Activated CD8-positive, alpha-beta T cell treated with anti-CD3 and anti-CD28 coated beads for 36 hours (primary cell): ENCODE data around the gene NDRG2. TPM values are rescaled to one million over a fixed set of nuclear protein-coding genes. Genes with fewer than 3 reads are reported as not detected.

Source experiments
- ATAC-seq: fragments of 200-7000 bp; cut with Tn5 transposase; one replicate; pipeline ENCODE4 v1.10.0; 2021; ENCODE audit warnings: mild to moderate bottlenecking, moderate library complexity
- CTCF ChIA-PET: fragments of 350-600 bp; sonication (Branson Sonifier 250); formaldehyde crosslinking; loops from one replicate; lab custom pipeline; 2021; ENCODE audit warnings: antibody characterized with exemption; lab: Charles Lee
- POLR2A ChIA-PET: fragments of 350-600 bp; sonication (Branson Sonifier 250); formaldehyde crosslinking; loops from one replicate; lab custom pipeline; 2021; ENCODE audit warnings: antibody characterized with exemption; lab: Charles Lee
- DNase-seq: peaks from one replicate; pipeline ENCODE4 v3.0.0-alpha.2; 2020
- H3K27ac Mint-ChIP-seq: one replicate; pipeline ENCODE4 v1.8.0; 2021; ENCODE audit warnings: mild to moderate bottlenecking, mixed read lengths
- H3K27me3 Mint-ChIP-seq: one replicate; pipeline ENCODE4 v1.8.0; 2021; ENCODE audit warnings: mixed read lengths
- H3K36me3 Mint-ChIP-seq: one replicate; pipeline ENCODE4 v1.8.0; 2021; ENCODE audit warnings: low read depth, mixed read lengths
- H3K4me1 Mint-ChIP-seq: one replicate; pipeline ENCODE4 v1.8.0; 2021; ENCODE audit warnings: low read depth, mixed read lengths
- H3K4me3 Mint-ChIP-seq: one replicate; pipeline ENCODE4 v1.8.0; 2021; ENCODE audit warnings: mild to moderate bottlenecking, moderate library complexity, mixed read lengths
- H3K9me3 Mint-ChIP-seq: one replicate; pipeline ENCODE4 v1.8.0; 2021; ENCODE audit warnings: mixed read lengths
- intact Hi-C: fragments of 100-400 bp; cut with micrococcal nuclease; formaldehyde crosslinking; loops from one replicate; pipeline ENCODE4 v1.10.0; 2022
- total RNA-seq, 2 experiments: library from RNA; stranded (reverse); gene quantifications; one replicate each; pipeline ENCODE4 v1.2.3, GENCODE V29; 2021
- TF ChIP-seq, protein P1 (sequence below): fragments of 200-600 bp; IDR thresholded peaks from one replicate; pipeline ENCODE4 v1.8.0; 2022; ENCODE audit warnings: antibody characterized with exemption, mild to moderate bottlenecking

The NDRG2 gene
- total RNA-seq, 2 experiments from 2014 or later = 4.3 to 5.3 TPM

DNA sequence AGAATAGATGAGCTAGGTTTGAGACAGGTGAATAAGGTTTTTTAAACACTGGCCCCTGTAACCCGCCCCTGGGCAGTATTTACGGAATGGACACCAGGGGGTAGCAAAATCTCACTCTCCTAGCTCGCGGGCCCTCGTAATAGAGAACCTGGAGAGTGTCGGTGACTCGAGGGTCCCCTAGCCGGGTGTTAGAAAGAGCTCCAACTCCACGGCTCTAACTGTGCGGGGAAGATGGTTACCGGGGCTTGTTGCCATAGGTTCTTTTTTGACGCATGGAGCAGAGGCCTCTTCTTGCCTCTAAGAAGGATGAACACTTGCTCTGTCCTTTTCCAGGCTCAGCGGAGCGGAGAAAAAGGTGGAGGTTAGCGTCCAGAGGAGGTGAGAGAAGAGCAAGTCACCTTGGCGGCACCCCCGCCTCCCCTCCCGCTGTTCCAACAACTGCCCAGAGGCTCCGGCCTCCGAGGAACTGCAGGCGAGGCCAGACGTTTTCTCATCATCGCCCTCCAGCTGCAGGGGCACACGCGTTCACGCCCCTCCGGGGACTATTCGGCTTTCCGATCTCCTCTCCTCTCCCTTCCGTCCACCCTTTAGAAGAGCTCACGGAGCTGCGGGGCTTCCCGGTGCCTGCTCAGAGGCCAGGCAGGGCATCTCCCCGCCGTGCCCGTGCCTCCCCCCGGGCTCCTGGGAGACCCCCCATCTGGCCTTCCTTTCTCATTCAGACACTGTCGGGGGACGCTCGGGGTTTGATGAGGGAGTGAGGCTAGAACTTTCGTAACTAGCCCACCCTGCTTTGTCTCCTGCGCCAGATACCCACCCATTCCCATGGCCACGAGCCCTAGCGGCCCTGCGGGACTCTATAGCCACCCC is 43.9 kb upstream of the NDRG2 start:
- POLR2A ChIA-PET = interaction anchor here (0.6 to 1.6 kb wide), 2 partner anchors 27 to 29 kb away, joined by 3 to 6 read pairs; no protein-coding TSS in a partner anchor
- peak overlapping the region; percentile 62 for H3K4me3 Mint-ChIP-seq
- intact Hi-C loops = loop anchor here (2.0 kb wide), 1 partner anchor 38 kb away; no protein-coding TSS in a partner anchor
- peak; percentile 74 for DNase-seq
- no peak overlapping the region for H3K27ac Mint-ChIP-seq
- peak; percentile 63 for ATAC-seq
- peaks cover 64% of the 10 kb centered on the region for H3K27me3 Mint-ChIP-seq
- H3K9me3 Mint-ChIP-seq = no peaks in the 10 kb centered on the region
- H3K36me3 Mint-ChIP-seq = no peaks in the 10 kb centered on the region
- CTCF ChIA-PET = interaction anchor here (0.6 to 5.3 kb wide), 21 partner anchors 9 to 97 kb away, joined by 3 to 121 read pairs (median 5); partner anchors contain the start of genes TMEM253 and TPPP2
- TF ChIP-seq, protein P1, sequence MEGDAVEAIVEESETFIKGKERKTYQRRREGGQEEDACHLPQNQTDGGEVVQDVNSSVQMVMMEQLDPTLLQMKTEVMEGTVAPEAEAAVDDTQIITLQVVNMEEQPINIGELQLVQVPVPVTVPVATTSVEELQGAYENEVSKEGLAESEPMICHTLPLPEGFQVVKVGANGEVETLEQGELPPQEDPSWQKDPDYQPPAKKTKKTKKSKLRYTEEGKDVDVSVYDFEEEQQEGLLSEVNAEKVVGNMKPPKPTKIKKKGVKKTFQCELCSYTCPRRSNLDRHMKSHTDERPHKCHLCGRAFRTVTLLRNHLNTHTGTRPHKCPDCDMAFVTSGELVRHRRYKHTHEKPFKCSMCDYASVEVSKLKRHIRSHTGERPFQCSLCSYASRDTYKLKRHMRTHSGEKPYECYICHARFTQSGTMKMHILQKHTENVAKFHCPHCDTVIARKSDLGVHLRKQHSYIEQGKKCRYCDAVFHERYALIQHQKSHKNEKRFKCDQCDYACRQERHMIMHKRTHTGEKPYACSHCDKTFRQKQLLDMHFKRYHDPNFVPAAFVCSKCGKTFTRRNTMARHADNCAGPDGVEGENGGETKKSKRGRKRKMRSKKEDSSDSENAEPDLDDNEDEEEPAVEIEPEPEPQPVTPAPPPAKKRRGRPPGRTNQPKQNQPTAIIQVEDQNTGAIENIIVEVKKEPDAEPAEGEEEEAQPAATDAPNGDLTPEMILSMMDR = peak; percentile 49
- H3K4me1 Mint-ChIP-seq = peaks cover 31% of the 10 kb centered on the region

DNA sequence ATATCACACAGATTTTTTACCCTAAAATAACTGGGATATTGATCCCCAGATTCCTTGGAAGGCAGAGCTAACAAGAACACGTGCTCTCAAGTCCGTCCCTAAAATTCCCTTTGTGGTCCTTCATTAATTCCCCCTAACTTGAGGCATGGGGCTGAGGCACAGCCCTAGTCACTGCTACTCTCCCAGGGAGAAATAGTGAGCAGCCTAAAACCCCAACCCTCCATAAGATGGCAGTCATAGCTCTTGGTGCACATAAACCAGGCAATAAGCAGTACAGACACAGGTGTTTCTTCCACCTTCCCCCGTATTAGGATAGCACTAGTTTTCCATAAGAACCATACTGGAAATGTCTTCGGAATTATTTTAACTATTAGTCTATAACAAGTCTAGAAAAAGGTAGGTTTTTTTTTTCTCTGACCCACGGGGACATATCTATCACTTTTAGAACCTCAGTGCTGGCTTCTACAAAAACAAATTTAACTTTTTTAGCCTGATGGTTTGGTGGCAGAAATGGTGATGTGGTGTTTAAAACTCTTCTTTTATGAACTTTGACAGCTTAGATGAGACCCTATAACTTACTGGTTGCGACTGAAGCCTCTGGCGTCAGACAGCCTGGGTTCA is 42.1 kb upstream of the NDRG2 start:
- TF ChIP-seq, protein P1 = no peak
- Mint-ChIP-seq H3K27ac (no peak overlapping the region), H3K27me3 (peaks cover 58% of the 10 kb centered on the region), H3K4me1 (peaks cover 29% of the 10 kb centered on the region), H3K9me3 (no peaks in the 10 kb centered on the region), H3K36me3 (no peaks in the 10 kb centered on the region), H3K4me3 (no peak overlapping the region)
- intact Hi-C loops = no loop called here
- CTCF ChIA-PET = interaction anchor here (1.0 to 5.3 kb wide), 10 partner anchors 17 to 96 kb away, joined by 3 to 121 read pairs (median 18); partner anchors contain the start of genes SLC39A2 and TMEM253
- ATAC-seq (no peak), DNase-seq (no peak)
- POLR2A ChIA-PET = interaction anchor here (1.0 to 1.2 kb wide), 2 partner anchors 31 to 38 kb away, joined by 3 to 4 read pairs; no protein-coding TSS in a partner anchor

DNA sequence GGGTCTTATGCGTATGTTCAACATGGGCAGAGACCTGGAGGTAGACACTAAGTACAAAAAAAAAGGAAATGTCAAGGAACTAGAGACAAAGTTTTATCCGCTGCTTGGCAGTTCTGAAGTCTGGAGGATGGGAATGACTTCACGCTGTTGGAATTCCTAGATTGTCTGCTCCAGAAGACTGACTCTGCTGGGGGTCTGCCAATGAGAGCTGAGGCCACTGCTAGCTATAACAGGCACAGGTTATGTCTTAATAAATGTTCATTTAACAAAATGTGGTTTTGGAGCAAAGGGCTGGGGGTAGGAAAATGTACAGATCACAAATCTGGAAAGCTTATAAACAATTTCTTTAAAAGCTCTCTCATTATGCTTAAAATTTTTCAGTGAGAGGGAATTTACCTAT is 38.6 kb upstream of the NDRG2 start:
- ChIA-PET CTCF (interaction anchor here (0.8 to 1.1 kb wide), 2 partner anchors 29 to 41 kb away, joined by 3 read pairs; no protein-coding TSS in a partner anchor), POLR2A (interaction anchor here (0.5 kb wide), 1 partner anchor 289 kb away, joined by 3 read pairs; no protein-coding TSS in a partner anchor)
- H3K4me3 Mint-ChIP-seq = no peak overlapping the region
- H3K27ac Mint-ChIP-seq = no peak overlapping the region
- no peaks in the 10 kb centered on the region for H3K36me3 Mint-ChIP-seq
- no peaks in the 10 kb centered on the region for H3K9me3 Mint-ChIP-seq
- H3K27me3 Mint-ChIP-seq = peaks cover 40% of the 10 kb centered on the region
- ATAC-seq (no peak), DNase-seq (no peak)
- H3K4me1 Mint-ChIP-seq = peaks cover under 1% of the 10 kb centered on the region
- TF ChIP-seq, protein P1 = no peak
- intact Hi-C loops = no loop called here

DNA sequence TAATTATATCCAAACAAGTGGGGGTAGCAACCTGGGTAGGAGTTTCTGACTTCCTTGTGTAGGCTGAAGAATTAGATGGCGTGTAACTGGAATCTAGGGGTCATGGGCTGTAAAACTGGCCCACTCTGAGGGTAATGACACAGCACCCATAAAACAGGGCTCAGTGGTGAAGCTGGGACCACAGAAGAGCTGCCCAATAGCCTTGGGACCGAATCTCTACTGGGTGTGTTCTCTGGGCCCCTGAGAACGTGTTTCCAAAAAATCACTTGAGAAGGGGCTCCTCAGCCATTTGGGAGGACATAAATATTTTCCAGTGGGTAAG is 36.4 kb upstream of the NDRG2 start:
- H3K9me3 Mint-ChIP-seq = no peaks in the 10 kb centered on the region
- H3K36me3 Mint-ChIP-seq = no peaks in the 10 kb centered on the region
- ChIA-PET POLR2A (no interaction called here), CTCF (interaction anchor here (0.9 to 2.9 kb wide), 5 partner anchors 28 to 47 kb away, joined by 3 to 13 read pairs (median 9); no protein-coding TSS in a partner anchor)
- H3K27ac Mint-ChIP-seq = no peak overlapping the region
- peaks cover 25% of the 10 kb centered on the region for H3K27me3 Mint-ChIP-seq
- DNase-seq = no peak
- no peaks in the 10 kb centered on the region for H3K4me1 Mint-ChIP-seq
- intact Hi-C loops = no loop called here
- H3K4me3 Mint-ChIP-seq = no peak overlapping the region
- ATAC-seq = no peak
- TF ChIP-seq, protein P1 = no peak
